ENCODE results near the gene RAB40B.
A peak's percentile ranks its signal among the peaks of the same experiment; 100 is the strongest.

The RAB40B gene

DNA sequence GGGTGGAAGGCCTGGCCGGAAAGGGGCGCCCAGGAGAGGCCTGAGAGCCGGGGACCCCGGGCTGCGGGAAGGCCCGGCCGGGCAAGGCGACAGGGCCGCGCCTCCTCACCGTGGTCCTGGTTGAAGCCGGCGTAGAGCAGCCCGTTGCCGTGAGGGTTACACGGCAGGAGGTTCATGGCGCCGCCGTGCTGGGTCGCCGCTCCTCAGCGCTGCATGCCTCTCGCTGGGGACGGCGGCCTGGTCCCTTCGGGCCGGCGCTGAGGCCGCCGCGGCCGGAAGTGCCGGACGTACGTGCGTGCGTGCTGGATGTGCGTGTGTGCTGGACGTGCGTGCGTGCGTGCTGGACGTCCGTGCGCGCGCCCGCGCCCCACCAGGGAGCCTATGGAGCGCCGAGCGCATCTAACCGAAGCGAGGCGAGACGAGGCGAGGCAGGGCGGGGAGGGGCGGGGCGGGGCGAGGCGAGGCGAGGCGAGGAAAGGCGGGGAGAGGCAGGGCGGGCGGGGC is 50.3 kb downstream of the RAB40B start, which contains the start of gene WDR45B (continued):
- TF ChIP-seq, protein P1, sequence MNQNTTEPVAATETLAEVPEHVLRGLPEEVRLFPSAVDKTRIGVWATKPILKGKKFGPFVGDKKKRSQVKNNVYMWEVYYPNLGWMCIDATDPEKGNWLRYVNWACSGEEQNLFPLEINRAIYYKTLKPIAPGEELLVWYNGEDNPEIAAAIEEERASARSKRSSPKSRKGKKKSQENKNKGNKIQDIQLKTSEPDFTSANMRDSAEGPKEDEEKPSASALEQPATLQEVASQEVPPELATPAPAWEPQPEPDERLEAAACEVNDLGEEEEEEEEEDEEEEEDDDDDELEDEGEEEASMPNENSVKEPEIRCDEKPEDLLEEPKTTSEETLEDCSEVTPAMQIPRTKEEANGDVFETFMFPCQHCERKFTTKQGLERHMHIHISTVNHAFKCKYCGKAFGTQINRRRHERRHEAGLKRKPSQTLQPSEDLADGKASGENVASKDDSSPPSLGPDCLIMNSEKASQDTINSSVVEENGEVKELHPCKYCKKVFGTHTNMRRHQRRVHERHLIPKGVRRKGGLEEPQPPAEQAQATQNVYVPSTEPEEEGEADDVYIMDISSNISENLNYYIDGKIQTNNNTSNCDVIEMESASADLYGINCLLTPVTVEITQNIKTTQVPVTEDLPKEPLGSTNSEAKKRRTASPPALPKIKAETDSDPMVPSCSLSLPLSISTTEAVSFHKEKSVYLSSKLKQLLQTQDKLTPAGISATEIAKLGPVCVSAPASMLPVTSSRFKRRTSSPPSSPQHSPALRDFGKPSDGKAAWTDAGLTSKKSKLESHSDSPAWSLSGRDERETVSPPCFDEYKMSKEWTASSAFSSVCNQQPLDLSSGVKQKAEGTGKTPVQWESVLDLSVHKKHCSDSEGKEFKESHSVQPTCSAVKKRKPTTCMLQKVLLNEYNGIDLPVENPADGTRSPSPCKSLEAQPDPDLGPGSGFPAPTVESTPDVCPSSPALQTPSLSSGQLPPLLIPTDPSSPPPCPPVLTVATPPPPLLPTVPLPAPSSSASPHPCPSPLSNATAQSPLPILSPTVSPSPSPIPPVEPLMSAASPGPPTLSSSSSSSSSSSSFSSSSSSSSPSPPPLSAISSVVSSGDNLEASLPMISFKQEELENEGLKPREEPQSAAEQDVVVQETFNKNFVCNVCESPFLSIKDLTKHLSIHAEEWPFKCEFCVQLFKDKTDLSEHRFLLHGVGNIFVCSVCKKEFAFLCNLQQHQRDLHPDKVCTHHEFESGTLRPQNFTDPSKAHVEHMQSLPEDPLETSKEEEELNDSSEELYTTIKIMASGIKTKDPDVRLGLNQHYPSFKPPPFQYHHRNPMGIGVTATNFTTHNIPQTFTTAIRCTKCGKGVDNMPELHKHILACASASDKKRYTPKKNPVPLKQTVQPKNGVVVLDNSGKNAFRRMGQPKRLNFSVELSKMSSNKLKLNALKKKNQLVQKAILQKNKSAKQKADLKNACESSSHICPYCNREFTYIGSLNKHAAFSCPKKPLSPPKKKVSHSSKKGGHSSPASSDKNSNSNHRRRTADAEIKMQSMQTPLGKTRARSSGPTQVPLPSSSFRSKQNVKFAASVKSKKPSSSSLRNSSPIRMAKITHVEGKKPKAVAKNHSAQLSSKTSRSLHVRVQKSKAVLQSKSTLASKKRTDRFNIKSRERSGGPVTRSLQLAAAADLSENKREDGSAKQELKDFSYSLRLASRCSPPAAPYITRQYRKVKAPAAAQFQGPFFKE (tag by site-specific recombination; IDR thresholded peaks at IDR 0.05; ENCODE audit: borderline replicate concordance) = no peak
- TF ChIP-seq, protein P2, sequence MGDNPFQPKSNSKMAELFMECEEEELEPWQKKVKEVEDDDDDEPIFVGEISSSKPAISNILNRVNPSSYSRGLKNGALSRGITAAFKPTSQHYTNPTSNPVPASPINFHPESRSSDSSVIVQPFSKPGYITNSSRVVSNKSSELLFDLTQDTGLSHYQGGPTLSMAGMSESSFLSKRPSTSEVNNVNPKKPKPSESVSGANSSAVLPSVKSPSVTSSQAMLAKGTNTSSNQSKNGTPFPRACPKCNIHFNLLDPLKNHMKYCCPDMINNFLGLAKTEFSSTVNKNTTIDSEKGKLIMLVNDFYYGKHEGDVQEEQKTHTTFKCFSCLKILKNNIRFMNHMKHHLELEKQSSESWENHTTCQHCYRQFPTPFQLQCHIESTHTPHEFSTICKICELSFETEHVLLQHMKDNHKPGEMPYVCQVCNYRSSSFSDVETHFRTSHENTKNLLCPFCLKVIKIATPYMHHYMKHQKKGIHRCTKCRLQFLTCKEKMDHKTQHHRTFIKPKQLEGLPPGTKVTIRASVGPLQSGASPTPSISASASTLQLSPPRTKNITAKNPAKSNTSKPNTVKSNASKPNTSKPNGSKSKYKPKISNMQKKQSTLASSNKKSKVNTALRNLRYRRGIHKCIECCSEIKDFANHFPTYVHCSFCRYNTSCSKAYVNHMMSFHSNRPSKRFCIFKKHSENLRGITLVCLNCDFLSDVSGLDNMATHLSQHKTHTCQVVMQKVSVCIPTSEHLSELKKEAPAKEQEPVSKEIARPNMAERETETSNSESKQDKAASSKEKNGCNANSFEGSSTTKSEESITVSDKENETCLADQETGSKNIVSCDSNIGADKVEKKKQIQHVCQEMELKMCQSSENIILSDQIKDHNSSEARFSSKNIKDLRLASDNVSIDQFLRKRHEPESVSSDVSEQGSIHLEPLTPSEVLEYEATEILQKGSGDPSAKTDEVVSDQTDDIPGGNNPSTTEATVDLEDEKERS (tag by site-specific recombination; IDR thresholded peaks at IDR 0.05) = no peak
- TF ChIP-seq YY2 (tag by site-specific recombination; IDR thresholded peaks at IDR 0.05) = 0 out of 2 replicates have a peak, but pooled peaks have one; percentile 50
- TF ChIP-seq ZNF335 (tag by site-specific recombination; conservative IDR thresholded peaks at IDR 0.05) = peak; percentile 95
- no peak for TF ChIP-seq ZFP3 (tag by site-specific recombination; IDR thresholded peaks at IDR 0.05; ENCODE audit: low read depth)
- no peak for TF ChIP-seq ZNF132 (tag by site-specific recombination; IDR thresholded peaks at IDR 0.05; ENCODE audit: borderline replicate concordance)
- TF ChIP-seq, protein P3, sequence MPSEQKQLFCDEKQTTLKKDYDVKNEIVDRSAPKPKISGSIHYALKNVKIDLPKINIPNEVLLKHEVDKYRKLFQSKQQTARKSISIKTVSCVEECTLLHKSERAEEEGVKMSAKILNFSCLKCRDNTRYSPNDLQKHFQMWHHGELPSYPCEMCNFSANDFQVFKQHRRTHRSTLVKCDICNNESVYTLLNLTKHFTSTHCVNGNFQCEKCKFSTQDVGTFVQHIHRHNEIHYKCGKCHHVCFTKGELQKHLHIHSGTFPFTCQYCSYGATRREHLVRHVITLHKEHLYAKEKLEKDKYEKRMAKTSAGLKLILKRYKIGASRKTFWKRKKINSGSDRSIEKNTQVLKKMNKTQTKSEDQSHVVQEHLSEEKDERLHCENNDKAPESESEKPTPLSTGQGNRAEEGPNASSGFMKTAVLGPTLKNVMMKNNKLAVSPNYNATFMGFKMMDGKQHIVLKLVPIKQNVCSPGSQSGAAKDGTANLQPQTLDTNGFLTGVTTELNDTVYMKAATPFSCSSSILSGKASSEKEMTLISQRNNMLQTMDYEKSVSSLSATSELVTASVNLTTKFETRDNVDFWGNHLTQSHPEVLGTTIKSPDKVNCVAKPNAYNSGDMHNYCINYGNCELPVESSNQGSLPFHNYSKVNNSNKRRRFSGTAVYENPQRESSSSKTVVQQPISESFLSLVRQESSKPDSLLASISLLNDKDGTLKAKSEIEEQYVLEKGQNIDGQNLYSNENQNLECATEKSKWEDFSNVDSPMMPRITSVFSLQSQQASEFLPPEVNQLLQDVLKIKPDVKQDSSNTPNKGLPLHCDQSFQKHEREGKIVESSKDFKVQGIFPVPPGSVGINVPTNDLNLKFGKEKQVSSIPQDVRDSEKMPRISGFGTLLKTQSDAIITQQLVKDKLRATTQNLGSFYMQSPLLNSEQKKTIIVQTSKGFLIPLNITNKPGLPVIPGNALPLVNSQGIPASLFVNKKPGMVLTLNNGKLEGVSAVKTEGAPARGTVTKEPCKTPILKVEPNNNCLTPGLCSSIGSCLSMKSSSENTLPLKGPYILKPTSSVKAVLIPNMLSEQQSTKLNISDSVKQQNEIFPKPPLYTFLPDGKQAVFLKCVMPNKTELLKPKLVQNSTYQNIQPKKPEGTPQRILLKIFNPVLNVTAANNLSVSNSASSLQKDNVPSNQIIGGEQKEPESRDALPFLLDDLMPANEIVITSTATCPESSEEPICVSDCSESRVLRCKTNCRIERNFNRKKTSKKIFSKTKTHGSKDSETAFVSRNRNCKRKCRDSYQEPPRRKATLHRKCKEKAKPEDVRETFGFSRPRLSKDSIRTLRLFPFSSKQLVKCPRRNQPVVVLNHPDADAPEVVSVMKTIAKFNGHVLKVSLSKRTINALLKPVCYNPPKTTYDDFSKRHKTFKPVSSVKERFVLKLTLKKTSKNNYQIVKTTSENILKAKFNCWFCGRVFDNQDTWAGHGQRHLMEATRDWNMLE (tag by site-specific recombination; conservative IDR thresholded peaks at IDR 0.05; ENCODE audit: low read depth) = 0 out of 2 replicates have a peak, but pooled peaks have one; percentile 33
- TF ChIP-seq ZNF169 (tag by site-specific recombination; IDR thresholded peaks at IDR 0.05) = no peak
- TF ChIP-seq, protein P4, sequence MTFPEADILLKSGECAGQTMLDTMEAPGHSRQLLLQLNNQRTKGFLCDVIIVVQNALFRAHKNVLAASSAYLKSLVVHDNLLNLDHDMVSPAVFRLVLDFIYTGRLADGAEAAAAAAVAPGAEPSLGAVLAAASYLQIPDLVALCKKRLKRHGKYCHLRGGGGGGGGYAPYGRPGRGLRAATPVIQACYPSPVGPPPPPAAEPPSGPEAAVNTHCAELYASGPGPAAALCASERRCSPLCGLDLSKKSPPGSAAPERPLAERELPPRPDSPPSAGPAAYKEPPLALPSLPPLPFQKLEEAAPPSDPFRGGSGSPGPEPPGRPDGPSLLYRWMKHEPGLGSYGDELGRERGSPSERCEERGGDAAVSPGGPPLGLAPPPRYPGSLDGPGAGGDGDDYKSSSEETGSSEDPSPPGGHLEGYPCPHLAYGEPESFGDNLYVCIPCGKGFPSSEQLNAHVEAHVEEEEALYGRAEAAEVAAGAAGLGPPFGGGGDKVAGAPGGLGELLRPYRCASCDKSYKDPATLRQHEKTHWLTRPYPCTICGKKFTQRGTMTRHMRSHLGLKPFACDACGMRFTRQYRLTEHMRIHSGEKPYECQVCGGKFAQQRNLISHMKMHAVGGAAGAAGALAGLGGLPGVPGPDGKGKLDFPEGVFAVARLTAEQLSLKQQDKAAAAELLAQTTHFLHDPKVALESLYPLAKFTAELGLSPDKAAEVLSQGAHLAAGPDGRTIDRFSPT (tag by site-specific recombination; IDR thresholded peaks at IDR 0.05) = no peak
- no peak for TF ChIP-seq GLI2 (tag by site-specific recombination; IDR thresholded peaks at IDR 0.05; ENCODE audit: borderline replicate concordance, low read depth)
- no peak for TF ChIP-seq ZNF366 (tag by site-specific recombination; conservative IDR thresholded peaks at IDR 0.05)
- TF ChIP-seq ZNF221 (tag by site-specific recombination; IDR thresholded peaks at IDR 0.05; ENCODE audit: borderline replicate concordance) = no peak
- TF ChIP-seq ZNF433 (tag by site-specific recombination; IDR thresholded peaks at IDR 0.05; ENCODE audit: low read depth) = no peak
- no peak for TF ChIP-seq ZNF223 (tag by site-specific recombination; IDR thresholded peaks at IDR 0.05)
- TF ChIP-seq MEIS1 (CRISPR knock-in tag; IDR thresholded peaks at IDR 0.05; ENCODE audit: borderline replicate concordance) = no peak
- TF ChIP-seq, protein P5, sequence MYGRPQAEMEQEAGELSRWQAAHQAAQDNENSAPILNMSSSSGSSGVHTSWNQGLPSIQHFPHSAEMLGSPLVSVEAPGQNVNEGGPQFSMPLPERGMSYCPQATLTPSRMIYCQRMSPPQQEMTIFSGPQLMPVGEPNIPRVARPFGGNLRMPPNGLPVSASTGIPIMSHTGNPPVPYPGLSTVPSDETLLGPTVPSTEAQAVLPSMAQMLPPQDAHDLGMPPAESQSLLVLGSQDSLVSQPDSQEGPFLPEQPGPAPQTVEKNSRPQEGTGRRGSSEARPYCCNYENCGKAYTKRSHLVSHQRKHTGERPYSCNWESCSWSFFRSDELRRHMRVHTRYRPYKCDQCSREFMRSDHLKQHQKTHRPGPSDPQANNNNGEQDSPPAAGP (tag by site-specific recombination; IDR thresholded peaks at IDR 0.05) = peak; percentile 73
- TF ChIP-seq, protein P6, sequence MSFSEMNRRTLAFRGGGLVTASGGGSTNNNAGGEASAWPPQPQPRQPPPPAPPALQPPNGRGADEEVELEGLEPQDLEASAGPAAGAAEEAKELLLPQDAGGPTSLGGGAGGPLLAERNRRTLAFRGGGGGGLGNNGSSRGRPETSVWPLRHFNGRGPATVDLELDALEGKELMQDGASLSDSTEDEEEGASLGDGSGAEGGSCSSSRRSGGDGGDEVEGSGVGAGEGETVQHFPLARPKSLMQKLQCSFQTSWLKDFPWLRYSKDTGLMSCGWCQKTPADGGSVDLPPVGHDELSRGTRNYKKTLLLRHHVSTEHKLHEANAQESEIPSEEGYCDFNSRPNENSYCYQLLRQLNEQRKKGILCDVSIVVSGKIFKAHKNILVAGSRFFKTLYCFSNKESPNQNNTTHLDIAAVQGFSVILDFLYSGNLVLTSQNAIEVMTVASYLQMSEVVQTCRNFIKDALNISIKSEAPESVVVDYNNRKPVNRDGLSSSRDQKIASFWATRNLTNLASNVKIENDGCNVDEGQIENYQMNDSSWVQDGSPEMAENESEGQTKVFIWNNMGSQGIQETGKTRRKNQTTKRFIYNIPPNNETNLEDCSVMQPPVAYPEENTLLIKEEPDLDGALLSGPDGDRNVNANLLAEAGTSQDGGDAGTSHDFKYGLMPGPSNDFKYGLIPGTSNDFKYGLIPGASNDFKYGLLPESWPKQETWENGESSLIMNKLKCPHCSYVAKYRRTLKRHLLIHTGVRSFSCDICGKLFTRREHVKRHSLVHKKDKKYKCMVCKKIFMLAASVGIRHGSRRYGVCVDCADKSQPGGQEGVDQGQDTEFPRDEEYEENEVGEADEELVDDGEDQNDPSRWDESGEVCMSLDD (tag by site-specific recombination; IDR thresholded peaks at IDR 0.05) = 0 out of 2 replicates have a peak, but pooled peaks have one; percentile 26
